Left hindlimb (tissue), 1 donor: ENCODE measurements around the gene SLITRK5.

Experiments
- DNase-seq: peaks from one replicate; pipeline ENCODE4 v3.0.0-alpha.2; 2018

Gene SLITRK5

GRCh38 chr13:87712012-87712411, 40.8 kb downstream of the SLITRK5 start:
- DNase-seq, result no peak
